Smooth muscle cell (in vitro differentiated cells): ENCODE data around the gene LACTBL1. TPM values are rescaled to one million over a fixed set of nuclear protein-coding genes. Genes with fewer than 3 reads are reported as not detected.
"Not testable (repeated sequence)": the region's sequence is repeated elsewhere in the genome, so short reads cannot be mapped to it uniquely, and the experiment has no call there.

ENCODE experiments used
- DNase-seq: peaks from one replicate; lab custom pipeline; 2025; ENCODE audit not compliant: unreplicated experiment; lab: John Stamatoyannopoulos, UW
- H2AFZ ChIP-seq: fragments of 200-600 bp; sonication (generic); 2 replicates; pipeline ENCODE4 v1.6.0; 2016; ENCODE audit warnings: antibody characterized with exemption, low read depth, mild to moderate bottlenecking
- H3F3A ChIP-seq: fragments of 200-600 bp; sonication (generic); 2 replicates; pipeline ENCODE4 v1.6.0; 2017; ENCODE audit warnings: antibody characterized with exemption, low read depth
- H3K27ac ChIP-seq: fragments of 200-600 bp; sonication (generic); 2 replicates; pipeline ENCODE4 v1.5.1; 2016; ENCODE audit warnings: low read depth, mild to moderate bottlenecking
- H3K27me3 ChIP-seq: fragments of 200-600 bp; sonication (generic); 2 replicates; pipeline ENCODE4 v1.6.1; 2016; ENCODE audit warnings: low read depth, mild to moderate bottlenecking
- H3K36me3 ChIP-seq: fragments of 200-600 bp; sonication (generic); 2 replicates; pipeline ENCODE4 v1.5.1; 2016; ENCODE audit warnings: low read depth
- H3K4me1 ChIP-seq: fragments of 200-600 bp; sonication (generic); 2 replicates; pipeline ENCODE4 v1.5.1; 2016; ENCODE audit warnings: low read depth
- H3K4me2 ChIP-seq: fragments of 200-600 bp; sonication (generic); 2 replicates; pipeline ENCODE4 v1.6.0; 2016; ENCODE audit warnings: mild to moderate bottlenecking
- H3K4me3 ChIP-seq: fragments of 200-600 bp; sonication (generic); 2 replicates; pipeline ENCODE4 v1.5.1; 2016; ENCODE audit warnings: mild to moderate bottlenecking
- H3K79me2 ChIP-seq: fragments of 200-600 bp; sonication (generic); 2 replicates; pipeline ENCODE4 v1.6.0; 2016; ENCODE audit warnings: low read depth, mild to moderate bottlenecking
- H3K9ac ChIP-seq: fragments of 200-600 bp; sonication (generic); 2 replicates; pipeline ENCODE4 v1.6.0; 2016; ENCODE audit warnings: low read depth
- H3K9me3 ChIP-seq: fragments of 200-600 bp; sonication (generic); replicated peaks from 2 replicates; pipeline ENCODE4 v1.5.1; 2016; ENCODE audit warnings: low read depth
- H4K20me1 ChIP-seq: fragments of 200-600 bp; sonication (generic); 2 replicates; pipeline ENCODE4 v1.6.0; 2016; ENCODE audit warnings: low read depth
- WGBS: methylation state at CpG from one replicate; pipeline ENCODE4 v1.1.7; 2016; ENCODE audit warnings: low lambda C conversion rate; 5-methylcytosine and 5-hydroxymethylcytosine counted together
- polyA plus RNA-seq: library from polyadenylated mRNA; unstranded; fragments of >200 nt; fragmentation: Nextera tagmentation; extraction: Ambion mirVana; gene quantifications from 2 replicates; pipeline ENCODE4 v1.2.1, GENCODE V29; 2016
- total RNA-seq: library from RNA; depleted of rRNA; stranded (reverse); fragments of >200 nt; gene quantifications from 2 replicates; pipeline ENCODE4 v1.2.3, GENCODE V29; 2014
- TF ChIP-seq, protein P1 (sequence below): fragments of 200-600 bp; sonication (generic); IDR thresholded peaks from 2 replicates; pipeline ENCODE4 v1.5.1; 2017; ENCODE audit warnings: borderline replicate concordance, mild to moderate bottlenecking, antibody characterized with exemption; ENCODE audit not compliant: insufficient read depth, poor library complexity, severe bottlenecking

The LACTBL1 gene
- total and polyA plus RNA-seq, 2 experiments from 2014 or later: not detected

DNA sequence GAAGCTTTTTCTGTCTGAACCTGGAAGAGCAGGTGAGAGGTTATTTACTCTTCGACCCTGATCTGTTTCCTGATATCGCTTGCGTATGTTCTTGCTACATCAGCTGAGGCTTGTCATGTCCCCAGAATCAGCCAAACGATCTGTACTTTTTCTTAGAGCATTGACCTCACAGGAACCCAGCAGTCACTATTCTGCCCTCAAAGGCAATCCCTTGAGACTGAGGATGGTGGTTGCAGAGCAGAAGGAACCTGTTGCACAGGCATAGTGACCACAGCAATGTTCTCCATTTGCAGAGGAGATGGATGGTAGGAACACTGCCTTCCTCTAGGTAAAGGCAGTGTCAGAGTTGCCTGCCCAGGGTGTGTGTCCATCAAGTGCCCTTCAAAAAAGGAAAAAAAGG is 11.3 kb upstream of the LACTBL1 start:
- Histone ChIP-seq H2AFZ (no peak overlapping the region), H3K4me1 (no peaks in the 10 kb centered on the region), H3K27me3 (peaks cover 13% of the 10 kb centered on the region), H3K27ac (no peak overlapping the region), H3K9ac (no peak overlapping the region), H3F3A (no peaks in the 10 kb centered on the region), H4K20me1 (no peaks in the 10 kb centered on the region), H3K4me2 (no peak overlapping the region), H3K9me3 (no peaks in the 10 kb centered on the region), H3K79me2 (no peaks in the 10 kb centered on the region), H3K36me3 (no peaks in the 10 kb centered on the region), H3K4me3 (no peak overlapping the region)
- TF ChIP-seq, protein P1, sequence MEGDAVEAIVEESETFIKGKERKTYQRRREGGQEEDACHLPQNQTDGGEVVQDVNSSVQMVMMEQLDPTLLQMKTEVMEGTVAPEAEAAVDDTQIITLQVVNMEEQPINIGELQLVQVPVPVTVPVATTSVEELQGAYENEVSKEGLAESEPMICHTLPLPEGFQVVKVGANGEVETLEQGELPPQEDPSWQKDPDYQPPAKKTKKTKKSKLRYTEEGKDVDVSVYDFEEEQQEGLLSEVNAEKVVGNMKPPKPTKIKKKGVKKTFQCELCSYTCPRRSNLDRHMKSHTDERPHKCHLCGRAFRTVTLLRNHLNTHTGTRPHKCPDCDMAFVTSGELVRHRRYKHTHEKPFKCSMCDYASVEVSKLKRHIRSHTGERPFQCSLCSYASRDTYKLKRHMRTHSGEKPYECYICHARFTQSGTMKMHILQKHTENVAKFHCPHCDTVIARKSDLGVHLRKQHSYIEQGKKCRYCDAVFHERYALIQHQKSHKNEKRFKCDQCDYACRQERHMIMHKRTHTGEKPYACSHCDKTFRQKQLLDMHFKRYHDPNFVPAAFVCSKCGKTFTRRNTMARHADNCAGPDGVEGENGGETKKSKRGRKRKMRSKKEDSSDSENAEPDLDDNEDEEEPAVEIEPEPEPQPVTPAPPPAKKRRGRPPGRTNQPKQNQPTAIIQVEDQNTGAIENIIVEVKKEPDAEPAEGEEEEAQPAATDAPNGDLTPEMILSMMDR: no peak
- WGBS: 90% methylated on average over 4 of the region's 4 CpGs
- DNase-seq: no peak

DNA sequence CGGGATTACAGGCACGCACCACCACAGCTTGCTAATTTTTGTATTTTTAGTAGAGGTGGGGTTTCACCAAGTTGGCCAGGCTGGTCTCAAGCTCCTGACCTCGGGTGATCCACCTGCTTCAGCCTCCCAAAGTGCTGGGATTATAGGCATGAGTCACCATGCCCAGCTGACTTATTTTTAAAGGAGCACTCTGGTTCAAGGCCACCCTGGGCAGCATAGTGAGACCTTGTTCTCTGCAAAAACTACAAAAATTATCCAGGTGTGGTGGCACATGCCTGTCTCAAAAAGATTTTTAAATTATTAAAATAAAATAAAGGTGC is 7.8 kb upstream of the LACTBL1 start:
- not testable (repeated sequence) for H3K4me1 ChIP-seq, H3K36me3 ChIP-seq, H3F3A ChIP-seq, H3K27me3 ChIP-seq, H3K9ac ChIP-seq, DNase-seq, H3K4me3 ChIP-seq, H4K20me1 ChIP-seq, H3K9me3 ChIP-seq, H3K4me2 ChIP-seq, H3K79me2 ChIP-seq, H3K27ac ChIP-seq, H2AFZ ChIP-seq
- 88% methylated on average over 3 of the region's 3 CpGs for WGBS

DNA sequence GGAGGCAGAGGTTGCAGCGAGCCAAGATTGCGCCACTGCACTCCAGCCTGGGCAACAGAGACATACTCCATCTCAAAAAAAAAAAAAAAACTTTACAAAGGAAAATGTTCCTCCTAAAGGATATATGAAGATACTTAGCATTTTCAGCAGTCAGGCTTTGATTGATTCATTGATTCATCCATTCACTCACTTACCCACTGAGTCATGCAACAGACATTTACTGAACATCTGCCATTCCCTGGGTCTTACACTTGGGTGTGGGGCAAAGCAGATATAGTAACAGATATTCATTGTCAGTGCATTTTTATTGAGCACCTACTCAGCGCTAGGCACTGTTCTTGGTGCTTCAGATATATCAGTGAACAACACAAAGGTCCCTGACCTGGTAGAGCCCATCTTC is 5.6 kb upstream of the LACTBL1 start:
- TF ChIP-seq, protein P1: no peak
- H3K27ac ChIP-seq: no peak overlapping the region
- H2AFZ ChIP-seq: no peak overlapping the region
- WGBS: 98% methylated on average over 3 of the region's 3 CpGs
- no peaks in the 10 kb centered on the region for H3F3A ChIP-seq
- H3K4me2 ChIP-seq: no peak overlapping the region
- DNase-seq: no peak
- no peaks in the 10 kb centered on the region for H3K79me2 ChIP-seq
- H4K20me1 ChIP-seq: no peaks in the 10 kb centered on the region
- no peaks in the 10 kb centered on the region for H3K9me3 ChIP-seq
- no peak overlapping the region for H3K4me3 ChIP-seq
- no peaks in the 10 kb centered on the region for H3K4me1 ChIP-seq
- H3K27me3 ChIP-seq: peaks cover 9% of the 10 kb centered on the region
- no peak overlapping the region for H3K9ac ChIP-seq
- no peaks in the 10 kb centered on the region for H3K36me3 ChIP-seq

DNA sequence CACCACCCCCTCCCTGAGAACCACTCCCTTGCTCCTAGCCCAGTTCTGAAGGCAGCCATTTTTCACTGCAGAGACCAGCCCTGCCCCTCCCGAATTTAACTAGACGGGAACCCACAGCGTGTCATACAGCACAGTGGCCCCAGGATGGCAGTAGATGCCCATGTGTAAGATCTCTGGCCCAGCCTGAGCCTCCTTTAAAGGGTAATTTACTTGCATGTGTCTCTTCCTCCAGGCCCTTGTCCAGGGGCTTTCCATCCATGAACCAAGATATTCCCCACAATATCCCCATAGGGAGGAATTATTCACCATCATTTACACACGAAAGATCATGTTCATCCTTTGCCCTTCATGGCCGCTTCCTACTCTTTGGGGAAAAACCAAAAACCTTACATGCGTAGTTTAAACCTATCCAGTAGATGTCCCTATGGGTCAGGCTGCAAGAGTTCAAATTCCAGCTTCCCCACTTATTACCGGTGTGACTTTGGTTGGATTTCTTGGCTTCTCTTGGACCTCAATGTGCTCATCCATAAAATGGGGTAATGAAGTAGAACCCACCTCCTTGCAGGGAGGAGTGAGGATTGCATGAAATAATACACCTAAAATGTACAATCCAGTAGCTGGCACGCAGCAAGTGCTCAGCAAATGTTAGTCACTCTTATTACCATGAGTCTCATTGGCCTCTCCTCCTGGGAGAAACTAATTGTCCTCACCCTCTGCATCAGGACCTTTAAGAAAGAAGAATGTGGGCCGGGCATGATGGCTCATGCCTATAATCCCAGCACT is 4.0 kb upstream of the LACTBL1 start:
- no peaks in the 10 kb centered on the region for H3K9me3 ChIP-seq
- no peaks in the 10 kb centered on the region for H3K4me1 ChIP-seq
- TF ChIP-seq, protein P1: peak; percentile 82
- H3K4me3 ChIP-seq: no peak overlapping the region
- H3F3A ChIP-seq: no peaks in the 10 kb centered on the region
- no peak overlapping the region for H3K4me2 ChIP-seq
- H4K20me1 ChIP-seq: no peaks in the 10 kb centered on the region
- WGBS: 46% methylated on average over 9 of the region's 9 CpGs
- no peak overlapping the region for H3K9ac ChIP-seq
- H3K36me3 ChIP-seq: no peaks in the 10 kb centered on the region
- H2AFZ ChIP-seq: no peak overlapping the region
- no peak overlapping the region for H3K27ac ChIP-seq
- peaks cover 2% of the 10 kb centered on the region for H3K27me3 ChIP-seq
- no peaks in the 10 kb centered on the region for H3K79me2 ChIP-seq
- peak; percentile 14 for DNase-seq
